GM12892 (cell line): ENCODE results near the gene COPG2.

Experiments
- POLR2A ChIP-seq: IDR thresholded peaks from 2 replicates; pipeline ENCODE4 v1.6.1; 2011; ENCODE audit warnings: low read depth, low read length, control low read depth
- POLR2AphosphoS5 ChIP-seq: IDR thresholded peaks from 2 replicates; pipeline ENCODE4 v1.6.1; 2011; ENCODE audit warnings: low read depth, low read length, control low read depth
- TAF1 ChIP-seq: IDR thresholded peaks from 2 replicates; pipeline ENCODE4 v1.6.1; 2011; ENCODE audit warnings: low read depth, mild to moderate bottlenecking, control low read depth, low read length, borderline replicate concordance

GRCh38 chr7:130483031-130483430 is 185.5 kb downstream of the COPG2 start:
- TF ChIP-seq POLR2A: no peak
- TF ChIP-seq TAF1: no peak
- TF ChIP-seq POLR2AphosphoS5: no peak
